T-cell (primary cell): ENCODE measurements around the gene MAT2B. TPM values are rescaled to one million over a fixed set of nuclear protein-coding genes. Genes with fewer than 3 reads are reported as not detected.

Source experiments
- ATAC-seq, 4 experiments: fragments of 200-7000 bp in 3 of 4; fragments of 150-1000 bp in 1 of 4; cut with Tn5 transposase; replicated peaks in 1 of 4; 1 replicate in 3 of 4; 2 replicates in 1 of 4; pipeline ENCODE4 v1.10.0; 2021; ENCODE audit warnings: moderate library complexity in 3 of 4, mild to moderate bottlenecking in 2 of 4, moderate number of reproducible peaks in 1 of 4
- CTCF ChIA-PET, 2 donors: fragments of 300-600 bp; sonication (Branson Sonifier 250); formaldehyde crosslinking; loops; one replicate each; lab custom pipeline; 2022; ENCODE audit warnings: antibody characterized with exemption in 2 of 2; lab: Charles Lee
- POLR2A ChIA-PET, 2 donors: fragments of 300-600 bp; sonication (Branson Sonifier 250); formaldehyde crosslinking; loops; one replicate each; lab custom pipeline; 2022; ENCODE audit warnings: antibody characterized with exemption in 2 of 2; lab: Charles Lee
- DNase-seq, 35 experiments: peaks; one replicate each; pipeline versions ENCODE4 v3.0.0 to v3.0.0-alpha.2; 2013 to 2023
- H3K27ac ChIP-seq: one replicate; pipeline ENCODE4 v1.5.1; 2013; ENCODE audit warnings: low read length
- H3K27me3 ChIP-seq, 2 experiments: replicated peaks in 1 of 2; 1 replicate in 1 of 2; 2 replicates in 1 of 2; pipeline versions ENCODE4 v1.6.1 to v1.7.0; 2013; ENCODE audit warnings: low read length in 1 of 2, mixed read lengths in 1 of 2; ENCODE audit not compliant: control insufficient read depth in 2 of 2, insufficient read depth in 2 of 2; ENCODE audit errors: extremely low read depth in 1 of 2
- H3K36me3 ChIP-seq, 2 donors: 1 replicate in 1 of 2; 2 replicates in 1 of 2; pipeline versions ENCODE4 v1.6.1 to v1.7.0; 2013; ENCODE audit warnings: low read length in 1 of 2; ENCODE audit not compliant: control insufficient read depth in 2 of 2, insufficient read depth in 1 of 2; ENCODE audit errors: extremely low read depth in 1 of 2
- H3K4me1 ChIP-seq, 2 experiments: 1 replicate in 1 of 2; 2 replicates in 1 of 2; pipeline versions ENCODE4 v1.6.1 to v1.7.0; 2013; ENCODE audit warnings: low read length in 2 of 2, mixed read lengths in 1 of 2; ENCODE audit not compliant: insufficient read depth in 2 of 2, control insufficient read depth in 1 of 2; ENCODE audit errors: extremely low read depth in 1 of 2
- H3K4me3 ChIP-seq, 2 donors: 1 replicate in 1 of 2; 2 replicates in 1 of 2; pipeline versions ENCODE4 v1.5.1 to v1.7.0; 2013; ENCODE audit warnings: mild to moderate bottlenecking in 2 of 2, low read length in 1 of 2, moderate library complexity in 1 of 2; ENCODE audit not compliant: control insufficient read depth in 1 of 2; ENCODE audit errors: extremely low read depth in 1 of 2
- H3K9me3 ChIP-seq: 2 replicates; pipeline ENCODE4 v1.7.0; 2013
- H3K27ac Mint-ChIP-seq, 2 donors: one replicate each; pipeline ENCODE4 v1.8.0; 2020 to 2021; ENCODE audit warnings: mild to moderate bottlenecking in 2 of 2, mixed read lengths in 2 of 2
- H3K27me3 Mint-ChIP-seq, 2 donors: one replicate each; pipeline ENCODE4 v1.8.0; 2021 to 2022; ENCODE audit warnings: mixed read lengths in 2 of 2
- H3K36me3 Mint-ChIP-seq: one replicate; pipeline ENCODE4 v1.8.0; 2021; ENCODE audit warnings: mixed read lengths
- H3K4me1 Mint-ChIP-seq, 3 donors: one replicate each; pipeline ENCODE4 v1.8.0; 2020 to 2022; ENCODE audit warnings: mixed read lengths in 3 of 3, mild to moderate bottlenecking in 1 of 3
- H3K4me3 Mint-ChIP-seq, 3 donors: one replicate each; pipeline ENCODE4 v1.8.0; 2020 to 2022; ENCODE audit warnings: mild to moderate bottlenecking in 3 of 3, mixed read lengths in 3 of 3, moderate library complexity in 3 of 3
- H3K9me3 Mint-ChIP-seq, 3 donors: one replicate each; pipeline ENCODE4 v1.8.0; 2020 to 2022; ENCODE audit warnings: mixed read lengths in 3 of 3
- WGBS: methylation state at CpG from one replicate; pipeline ENCODE4 v1.1.5; 2013; ENCODE audit warnings: missing lambda C conversion rate; ENCODE audit not compliant: insufficient coverage; 5-methylcytosine and 5-hydroxymethylcytosine counted together
- total RNA-seq, 35 experiments: library from RNA in 6 of 35; stranded (reverse) in 6 of 35; fragments of 120-200 nt in 1 of 35; gene quantifications; one replicate each; pipeline versions ENCODE4 v1.2.1 to v1.2.4 and lab custom pipeline; 2013 to 2026

The MAT2B gene
- total RNA-seq, 5 donors from 2014 or later (not counting 1 experiment from before 2014, with no cell fraction given), result 62.2 to 131 (median 115) TPM

DNA sequence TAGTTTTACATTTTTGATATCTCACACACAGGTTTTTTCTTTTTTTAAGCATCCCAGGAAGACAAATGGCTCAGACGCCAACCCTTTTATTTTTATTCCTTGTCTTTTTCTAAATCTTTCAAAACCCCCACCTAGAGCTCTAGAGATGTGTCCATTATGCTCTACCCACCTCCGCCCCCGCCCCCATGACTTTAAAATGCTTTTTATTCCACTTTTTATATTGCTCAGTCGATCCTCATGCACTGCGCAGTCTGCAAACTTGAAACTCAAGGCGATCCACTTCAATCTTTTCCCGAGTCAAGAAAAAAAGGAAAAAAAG lies 411 bp upstream of the MAT2B start:
- ChIA-PET CTCF (interaction anchor here (0.5 to 1.3 kb wide), 9 partner anchors 29 to 158 kb away, joined by 3 to 38 read pairs (median 5); partner anchors contain the start of genes HMMR (in 2 of the 2) and NUDCD2 (in 2 of the 2)), POLR2A (interaction anchor here in 1 of 2 donors (1.1 to 2.1 kb wide), 2 partner anchors 45 to 60 kb away, joined by 3 to 29 read pairs; partner anchors contain the start of genes HMMR and NUDCD2)
- Histone ChIP-seq H3K27me3 (no peaks in the 10 kb centered on the region), H3K27ac (peak overlapping the region; percentile 88), H3K4me1 (peaks cover 15 to 33% of the 10 kb centered on the region in 2 experiments), H3K9me3 (no peaks in the 10 kb centered on the region), H3K4me3 (peak overlapping the region; percentile 66 to 98), H3K36me3 (no peaks in the 10 kb centered on the region)
- H3K27me3 Mint-ChIP-seq, result no peaks in the 10 kb centered on the region
- H3K9me3 Mint-ChIP-seq, result no peaks in the 10 kb centered on the region
- H3K36me3 Mint-ChIP-seq, result no peaks in the 10 kb centered on the region
- DNase-seq (peak in 2 of 35 experiments; percentile 12 to 21), ATAC-seq (peak in 3 of 4 experiments; percentile 0 to 2 (median 1))
- H3K27ac Mint-ChIP-seq, result peak overlapping the region; percentile 99 to 100
- WGBS, result 0% methylated on average over 2 of the region's 7 CpGs
- peaks cover 45 to 68% (median 49%) of the 10 kb centered on the region in 3 donors for H3K4me1 Mint-ChIP-seq
- H3K4me3 Mint-ChIP-seq, result peak overlapping the region; percentile 94 to 98 (median 96)

DNA sequence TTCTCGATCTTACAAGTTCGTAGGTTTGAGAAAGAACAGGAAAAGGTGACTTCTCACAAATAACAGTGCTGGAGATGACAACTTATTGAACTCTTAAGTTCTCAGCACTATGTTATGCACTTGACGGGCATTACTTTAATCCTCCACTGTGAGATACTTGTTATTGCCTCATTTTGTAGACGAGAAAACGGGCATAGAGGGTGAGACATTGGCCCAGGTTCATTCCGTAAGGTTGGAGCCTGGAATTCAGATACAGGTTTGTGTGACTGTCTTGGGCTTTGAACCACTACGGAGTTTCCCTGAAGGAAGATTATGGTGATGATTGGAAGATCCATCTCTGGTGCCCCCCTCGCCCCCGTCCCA lies 657 bp downstream of the MAT2B start:
- no peaks in the 10 kb centered on the region for H3K27me3 Mint-ChIP-seq
- H3K9me3 Mint-ChIP-seq, result no peaks in the 10 kb centered on the region
- ChIA-PET POLR2A (interaction anchor here in 1 of 2 donors (1.1 to 3.2 kb wide), 3 partner anchors 45 to 61 kb away, joined by 3 to 29 read pairs (median 25); partner anchors contain the start of genes HMMR and NUDCD2), CTCF (interaction anchor here (0.6 to 1.3 kb wide), 11 partner anchors 26 to 97 kb away, joined by 3 to 38 read pairs (median 5); partner anchors contain the start of genes HMMR (in 2 of the 2) and NUDCD2 (in 2 of the 2))
- peak overlapping the region; percentile 94 to 98 (median 96) for H3K4me3 Mint-ChIP-seq
- peak overlapping the region; percentile 99 to 100 for H3K27ac Mint-ChIP-seq
- peak; percentile 4 to 13 (median 6) for ATAC-seq
- H3K36me3 ChIP-seq, result no peaks in the 10 kb centered on the region
- H3K4me1 Mint-ChIP-seq, result peaks cover 54 to 77% (median 60%) of the 10 kb centered on the region in 3 donors
- H3K27me3 ChIP-seq, result no peaks in the 10 kb centered on the region
- 0% methylated on average over 3 of the region's 9 CpGs for WGBS
- H3K4me3 ChIP-seq, result peak overlapping the region; percentile 66 to 98
- peaks cover 20 to 33% of the 10 kb centered on the region in 2 experiments for H3K4me1 ChIP-seq
- H3K36me3 Mint-ChIP-seq, result peaks cover 5% of the 10 kb centered on the region
- DNase-seq, result peak in 7 of 35 experiments; percentile 2 to 34 (median 14)
- H3K9me3 ChIP-seq, result no peaks in the 10 kb centered on the region
- H3K27ac ChIP-seq, result peak overlapping the region; percentile 88

DNA sequence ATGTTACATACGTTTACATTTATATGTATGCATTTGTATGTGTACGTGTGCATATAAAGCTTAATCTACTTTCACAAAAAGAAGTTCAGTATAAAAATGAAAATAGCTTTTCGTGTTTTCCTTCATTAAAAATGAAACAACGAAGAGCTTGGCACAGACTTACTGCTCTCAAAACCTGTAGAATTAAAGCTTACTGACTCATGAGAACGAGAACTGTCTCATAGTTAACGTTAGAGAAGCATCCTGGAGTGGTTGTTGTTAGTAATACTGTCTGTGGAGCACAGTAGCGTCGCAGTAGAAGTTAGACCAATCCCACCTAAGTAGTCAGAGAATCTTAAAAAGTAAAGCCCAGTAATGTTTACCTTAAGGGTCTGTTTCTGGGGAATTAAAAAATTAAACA lies 1.3 kb downstream of the MAT2B start:
- no peaks in the 10 kb centered on the region for H3K9me3 Mint-ChIP-seq
- peaks cover 55 to 79% (median 61%) of the 10 kb centered on the region in 3 donors for H3K4me1 Mint-ChIP-seq
- peak overlapping the region; percentile 99 to 100 for H3K27ac Mint-ChIP-seq
- peak overlapping the region; percentile 94 to 98 (median 96) for H3K4me3 Mint-ChIP-seq
- ChIA-PET POLR2A (interaction anchor here in 1 of 2 donors (0.7 to 3.2 kb wide), 2 partner anchors 24 to 46 kb away, joined by 3 to 25 read pairs; partner anchors contain the start of genes HMMR and NUDCD2), CTCF (interaction anchor here (0.6 to 1.1 kb wide), 5 partner anchors 13 to 46 kb away, joined by 3 to 13 read pairs (median 3); partner anchors contain the start of genes HMMR (in 1 of the 2) and NUDCD2 (in 1 of the 2))
- H3K4me1 ChIP-seq, result peaks cover 26 to 34% of the 10 kb centered on the region in 2 experiments
- peaks cover 0 to 2% of the 10 kb centered on the region in 2 donors for H3K36me3 ChIP-seq
- peak overlapping the region; percentile 66 to 98 for H3K4me3 ChIP-seq
- ATAC-seq (no peak), DNase-seq (peak in 3 of 35 experiments; percentile 12 to 46 (median 14))
- H3K27me3 ChIP-seq, result no peaks in the 10 kb centered on the region
- H3K27me3 Mint-ChIP-seq, result no peaks in the 10 kb centered on the region
- peak overlapping the region; percentile 88 for H3K27ac ChIP-seq
- WGBS, result no CpG with 5 or more reads among the region's 8 CpGs
- peaks cover 5% of the 10 kb centered on the region for H3K36me3 Mint-ChIP-seq
- no peaks in the 10 kb centered on the region for H3K9me3 ChIP-seq

DNA sequence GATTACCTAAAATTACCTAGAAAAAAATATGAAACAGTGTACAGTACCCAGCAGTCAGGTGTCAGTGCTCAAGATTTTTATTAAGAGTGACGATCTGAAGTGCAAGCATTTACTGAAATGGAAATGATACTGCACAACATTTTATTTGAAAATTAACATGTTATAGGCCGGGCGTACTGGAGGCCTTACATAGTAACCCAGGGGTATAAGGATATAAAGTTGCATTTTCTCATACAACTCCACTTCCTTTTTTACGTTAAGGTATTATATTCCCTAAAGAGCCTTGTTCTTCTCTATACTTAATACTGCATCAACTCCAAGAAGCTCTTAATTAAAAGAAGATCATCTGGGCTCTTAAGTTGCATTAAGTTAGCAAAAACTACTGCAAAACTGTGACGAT lies 3.3 kb downstream of the MAT2B start:
- peak overlapping the region; percentile 94 to 98 (median 96) for H3K4me3 Mint-ChIP-seq
- no peak for ATAC-seq
- peaks cover 23% of the 10 kb centered on the region for H3K36me3 Mint-ChIP-seq
- no peaks in the 10 kb centered on the region for H3K27me3 Mint-ChIP-seq
- Histone ChIP-seq H3K4me3 (peak overlapping the region; percentile 18 to 32), H3K36me3 (peaks cover 0 to 22% of the 10 kb centered on the region in 2 donors), H3K9me3 (no peaks in the 10 kb centered on the region), H3K27ac (peak overlapping the region; percentile 88), H3K27me3 (no peaks in the 10 kb centered on the region), H3K4me1 (peaks cover 28 to 33% of the 10 kb centered on the region in 2 experiments)
- H3K9me3 Mint-ChIP-seq, result no peaks in the 10 kb centered on the region
- H3K27ac Mint-ChIP-seq, result peak overlapping the region; percentile 99 to 100
- ChIA-PET POLR2A (interaction anchor here (0.6 to 3.2 kb wide), 5 partner anchors 35 to 73 kb away, joined by 3 to 25 read pairs (median 3); partner anchors contain the start of genes HMMR (in 2 of the 2) and NUDCD2 (in 2 of the 2)), CTCF (interaction anchor here (0.8 to 2.0 kb wide), 6 partner anchors 20 to 54 kb away, joined by 3 to 13 read pairs (median 4); partner anchors contain the start of genes HMMR (in 1 of the 2) and NUDCD2 (in 1 of the 2))
- WGBS, result 0% methylated on average over 1 of the region's 5 CpGs
- no peak for DNase-seq
- H3K4me1 Mint-ChIP-seq, result peaks cover 61 to 83% (median 69%) of the 10 kb centered on the region in 3 donors

DNA sequence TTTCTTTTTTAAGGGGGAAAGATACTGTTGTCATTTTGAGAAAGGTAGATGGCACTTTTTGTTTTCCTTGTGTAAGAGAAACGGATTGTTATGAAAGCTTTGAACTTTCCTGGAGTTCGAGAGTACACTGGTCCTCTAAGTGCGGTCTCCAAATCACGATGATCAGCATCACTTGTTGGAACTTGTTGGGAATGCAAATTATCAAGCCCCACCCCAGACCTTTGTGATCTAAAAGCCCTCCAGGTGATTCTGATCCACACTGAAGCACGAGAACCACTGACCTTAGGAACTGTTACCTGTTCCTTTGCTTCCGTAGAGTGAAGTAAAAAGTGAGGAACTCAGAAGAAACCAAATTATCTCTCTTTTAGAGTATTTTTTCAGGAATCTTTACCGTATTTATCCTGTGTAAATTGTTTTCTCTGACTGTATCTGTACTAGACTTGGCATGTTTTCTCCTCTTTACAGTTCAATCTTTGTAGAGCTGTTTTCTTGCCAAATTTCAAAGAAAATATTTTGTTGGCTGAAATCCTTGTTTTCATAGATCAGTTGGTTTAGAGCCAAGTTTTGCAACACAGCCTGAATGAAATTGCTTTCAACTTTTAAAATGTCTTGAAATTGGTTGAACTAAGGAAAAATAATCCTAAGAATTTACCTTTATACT lies 4.0 kb downstream of the MAT2B start:
- ChIA-PET POLR2A (interaction anchor here (0.8 to 3.2 kb wide), 3 partner anchors 49 to 67 kb away, joined by 3 to 25 read pairs (median 6); partner anchors contain the start of genes HMMR (in 2 of the 2) and NUDCD2 (in 2 of the 2)), CTCF (interaction anchor here (0.6 to 2.0 kb wide), 10 partner anchors 31 to 52 kb away, joined by 3 to 13 read pairs (median 4); partner anchors contain the start of genes HMMR (in 1 of the 2) and NUDCD2 (in 1 of the 2))
- Mint-ChIP-seq H3K4me1 (peaks cover 61 to 76% (median 69%) of the 10 kb centered on the region in 3 donors), H3K4me3 (peak overlapping the region; percentile 94 to 98 (median 96)), H3K27me3 (no peaks in the 10 kb centered on the region), H3K9me3 (no peaks in the 10 kb centered on the region), H3K36me3 (peaks cover 27% of the 10 kb centered on the region), H3K27ac (peak overlapping the region; percentile 99 to 100)
- Histone ChIP-seq H3K9me3 (no peaks in the 10 kb centered on the region), H3K27ac (peak overlapping the region; percentile 88), H3K36me3 (peaks cover 0 to 25% of the 10 kb centered on the region in 2 donors), H3K27me3 (no peaks in the 10 kb centered on the region), H3K4me3 (peak overlapping the region in 1 of 2 donors; percentile 32), H3K4me1 (peaks cover 28 to 32% of the 10 kb centered on the region in 2 experiments)
- DNase-seq (peak in 1 of 35 experiments; percentile 29), ATAC-seq (no peak)
- 0% methylated on average over 2 of the region's 7 CpGs for WGBS
